Hepatocyte (in vitro differentiated cells): Measurements from ENCODE around the gene PYGO2.

Source experiments
- CTCF ChIP-seq: fragments of 200-600 bp; sonication (generic); IDR thresholded peaks from 2 replicates; pipeline ENCODE4 v1.5.1; 2016; ENCODE audit warnings: antibody characterized with exemption, mild to moderate bottlenecking; ENCODE audit not compliant: poor library complexity
- EZH2 ChIP-seq: fragments of 200-600 bp; sonication (generic); IDR thresholded peaks from 2 replicates; pipeline ENCODE4 v1.6.1; 2016; ENCODE audit warnings: antibody characterized with exemption, mild to moderate bottlenecking, borderline replicate concordance

- TF ChIP-seq EZH2, result no peak
- no peak for TF ChIP-seq CTCF
These were observed 13.5 kb downstream of the PYGO2 start for GRCh38 chr1:154948079-154948478.
